GM23248 (cell line): ENCODE results near the gene CLDN11.

ENCODE experiments used
- EZH2 ChIP-seq: fragments of 200-600 bp; sonication (generic); IDR thresholded peaks from 2 replicates; pipeline ENCODE4 v1.6.1; 2018; ENCODE audit warnings: antibody characterized with exemption, mild to moderate bottlenecking; ENCODE audit not compliant: insufficient read depth, poor library complexity, severe bottlenecking
- EZH2phosphoT487 ChIP-seq: fragments of 200-600 bp; sonication (generic); IDR thresholded peaks from 2 replicates; pipeline ENCODE4 v1.6.1; 2018; ENCODE audit warnings: antibody characterized with exemption, moderate library complexity, mild to moderate bottlenecking, low read depth; ENCODE audit not compliant: insufficient read depth

GRCh38 chr3:170454509-170454908 is 35.8 kb downstream of the CLDN11 start:
- TF ChIP-seq EZH2 (no peak), EZH2phosphoT487 (no peak)
